Stomach (tissue), 9 donors: ENCODE data around the gene PKIG. TPM values are rescaled to one million over a fixed set of nuclear protein-coding genes. Genes with fewer than 3 reads are reported as not detected.

Experiments used
- DNase-seq, 2 donors: peaks; one replicate each; pipeline versions ENCODE4 v3.0.0 to v3.0.0-alpha.2; 2013 to 2019
- H3K27ac ChIP-seq, 5 donors: fragments of 200-600 bp in 4 of 5; sonication (generic) in 4 of 5; one replicate each; pipeline ENCODE4 v1.5.1; 2013 to 2019; ENCODE audit warnings: mild to moderate bottlenecking in 1 of 5, moderate library complexity in 1 of 5
- H3K27me3 ChIP-seq, 3 donors: fragments of 200-600 bp; sonication (generic); one replicate each; pipeline ENCODE4 v1.5.1; 2017 to 2019; ENCODE audit warnings: mixed run types in 1 of 3
- H3K36me3 ChIP-seq, 4 donors: fragments of 200-600 bp; sonication (generic); 1 replicate in 3 of 4; 2 replicates in 1 of 4; pipeline ENCODE4 v1.5.1; 2016 to 2019
- H3K4me1 ChIP-seq, 4 donors: fragments of 200-600 bp; sonication (generic); one replicate each; pipeline ENCODE4 v1.5.1; 2016 to 2019
- H3K4me3 ChIP-seq, 4 donors: fragments of 200-600 bp; sonication (generic) in 3 of 4; one replicate each; pipeline ENCODE4 v1.5.1; 2016 to 2019; ENCODE audit warnings: mild to moderate bottlenecking in 1 of 4
- H3K9me3 ChIP-seq, 4 donors: fragments of 200-600 bp; sonication (generic); one replicate each; pipeline ENCODE4 v1.5.1; 2016 to 2019
- EP300 ChIP-seq: sonication (generic); formaldehyde crosslinking; IDR thresholded peaks from one replicate; pipeline ENCODE4 v1.6.1; 2017; ENCODE audit warnings: antibody characterized with exemption
- POLR2A ChIP-seq, 4 donors: fragments of 450-650 bp; IDR thresholded peaks; one replicate each; pipeline ENCODE4 v1.6.1; 2016; ENCODE audit warnings: antibody characterized with exemption in 4 of 4, control low read depth in 2 of 4, mild to moderate bottlenecking in 1 of 4, moderate library complexity in 1 of 4
- POLR2AphosphoS5 ChIP-seq, 3 donors: sonication (generic); formaldehyde crosslinking; IDR thresholded peaks; one replicate each; pipeline ENCODE4 v1.6.1; 2016; ENCODE audit warnings: antibody characterized with exemption in 3 of 3
- WGBS, 5 donors: extraction: QIAGEN DNeasy Blood & Tissue Kit in 3 of 5; methylation state at CpG; one replicate each; pipeline versions ENCODE4 v1.1.5 to v1.1.7; 2013 to 2018; 5-methylcytosine and 5-hydroxymethylcytosine counted together
- intact Hi-C: fragments of 100-400 bp; cut with DNase I; formaldehyde crosslinking; loops from one replicate; pipeline ENCODE4 v1.15.1; 2023; ENCODE audit warnings: low total_unique reads
- polyA plus RNA-seq, 3 donors: library from polyadenylated mRNA; stranded (reverse); fragments of 200-250 nt; gene quantifications; one replicate each; pipeline ENCODE4 v1.2.3, GENCODE V29; 2013
- total RNA-seq, 5 donors: library from RNA; depleted of rRNA; stranded (reverse); fragments of >200 nt; gene quantifications; one replicate each; pipeline versions ENCODE4 v1.1.0 to v1.2.3, GENCODE V29; 2014 to 2016
- TF ChIP-seq, protein P1 (sequence below), 7 experiments: fragments of 450-650 bp in 4 of 7; fragments of 200-600 bp in 3 of 7; sonication (generic) in 3 of 7; IDR thresholded peaks; one replicate each; pipeline ENCODE4 v1.5.1; 2016 to 2019; ENCODE audit warnings: antibody characterized with exemption in 7 of 7, control low read depth in 2 of 7, mild to moderate bottlenecking in 1 of 7
- donor health status: healthy with polysubstance abuse.
- donor health status: Bipolar disorder and iron deficiency.
- donor health status: healthy.

The PKIG gene
- total and polyA plus RNA-seq, 8 donors: 17.4 to 124 (median 56.4) TPM

GRCh38 chr20:44666066-44666465 is 83.7 kb downstream of the PKIG start:
- Histone ChIP-seq H3K27me3 (peaks cover 0 to 6% (median 0%) of the 10 kb centered on the region in 3 donors), H3K36me3 (no peaks in the 10 kb centered on the region), H3K4me3 (no peak overlapping the region), H3K4me1 (no peaks in the 10 kb centered on the region), H3K9me3 (no peaks in the 10 kb centered on the region), H3K27ac (no peak overlapping the region)
- DNase-seq: no peak
- WGBS, 5 donors: 75 to 82% (median 77%) methylated on average over 3 of the region's 3 CpGs
- intact Hi-C loops: no loop called here
- TF ChIP-seq POLR2AphosphoS5 (IDR thresholded peaks at IDR 0.05) (no peak), EP300 (no peak), POLR2A (IDR thresholded peaks at IDR 0.05) (no peak)
- TF ChIP-seq, protein P1, sequence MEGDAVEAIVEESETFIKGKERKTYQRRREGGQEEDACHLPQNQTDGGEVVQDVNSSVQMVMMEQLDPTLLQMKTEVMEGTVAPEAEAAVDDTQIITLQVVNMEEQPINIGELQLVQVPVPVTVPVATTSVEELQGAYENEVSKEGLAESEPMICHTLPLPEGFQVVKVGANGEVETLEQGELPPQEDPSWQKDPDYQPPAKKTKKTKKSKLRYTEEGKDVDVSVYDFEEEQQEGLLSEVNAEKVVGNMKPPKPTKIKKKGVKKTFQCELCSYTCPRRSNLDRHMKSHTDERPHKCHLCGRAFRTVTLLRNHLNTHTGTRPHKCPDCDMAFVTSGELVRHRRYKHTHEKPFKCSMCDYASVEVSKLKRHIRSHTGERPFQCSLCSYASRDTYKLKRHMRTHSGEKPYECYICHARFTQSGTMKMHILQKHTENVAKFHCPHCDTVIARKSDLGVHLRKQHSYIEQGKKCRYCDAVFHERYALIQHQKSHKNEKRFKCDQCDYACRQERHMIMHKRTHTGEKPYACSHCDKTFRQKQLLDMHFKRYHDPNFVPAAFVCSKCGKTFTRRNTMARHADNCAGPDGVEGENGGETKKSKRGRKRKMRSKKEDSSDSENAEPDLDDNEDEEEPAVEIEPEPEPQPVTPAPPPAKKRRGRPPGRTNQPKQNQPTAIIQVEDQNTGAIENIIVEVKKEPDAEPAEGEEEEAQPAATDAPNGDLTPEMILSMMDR (IDR thresholded peaks at IDR 0.05): no peak

Other genes with a start within 250 kb of the PKIG start
- gene R3HDML, start 245.5 kb upstream of the PKIG start, total RNA-seq: not detected
- not detected for gene R3HDML, start 245.5 kb upstream of the PKIG start, polyA plus RNA-seq
- gene HNF4A, start 226.9 kb upstream of the PKIG start, total RNA-seq: 10 to 100 TPM; 10.3 to 64.8 (median 33.5) TPM
- gene HNF4A, start 226.9 kb upstream of the PKIG start, polyA plus RNA-seq: 10 to 100 TPM in 1 of 3 donors, 1 to 10 TPM in 2; 1.3 to 18.5 (median 9.2) TPM
- gene TTPAL, start 106.7 kb upstream of the PKIG start, total RNA-seq: 10 to 100 TPM in 1 of 5 donors, 1 to 10 TPM in 4; 3.5 to 18.3 (median 5.8) TPM
- gene TTPAL, start 106.7 kb upstream of the PKIG start, polyA plus RNA-seq: 1 to 10 TPM; 2.1 to 4.2 (median 2.7) TPM
- 100 to 1,000 TPM in 1 of 5 donors, 10 to 100 TPM in 3, 1 to 10 TPM in 1; 9.6 to 109 (median 84.6) TPM for gene SERINC3, start 60.5 kb upstream of the PKIG start, total RNA-seq
- 10 to 100 TPM; 17.4 to 25.0 (median 24.0) TPM for gene SERINC3, start 60.5 kb upstream of the PKIG start, polyA plus RNA-seq
- 100 to 1,000 TPM in 1 of 5 donors, 10 to 100 TPM in 3, 1 to 10 TPM in 1; 2.3 to 165 (median 22.3) TPM for gene ADA, start 69.1 kb downstream of the PKIG start, total RNA-seq
- gene ADA, start 69.1 kb downstream of the PKIG start, polyA plus RNA-seq: 10 to 100 TPM; 27.9 to 81.0 (median 53.1) TPM
- gene CCN5, start 132.8 kb downstream of the PKIG start, total RNA-seq: 100 to 1,000 TPM in 1 of 5 donors, 10 to 100 TPM in 1, not detected in 3; 19.9 to 193 TPM
- gene CCN5, start 132.8 kb downstream of the PKIG start, polyA plus RNA-seq: 1 to 10 TPM; 2.5 to 8.2 (median 3.4) TPM
- 1 to 10 TPM in 3 of 5 donors, not detected in 2; 1.5 to 7.7 (median 4.5) TPM for gene KCNK15, start 163.3 kb downstream of the PKIG start, total RNA-seq
- gene KCNK15, start 163.3 kb downstream of the PKIG start, polyA plus RNA-seq: 1 to 10 TPM in 1 of 3 donors, under 1 TPM in 2; 0.46 to 2.6 (median 0.78) TPM
- 1 to 10 TPM in 3 of 5 donors, not detected in 2; 1.2 to 2.2 (median 1.3) TPM for gene RIMS4, start 228.0 kb downstream of the PKIG start, total RNA-seq
- 1 to 10 TPM in 2 of 3 donors, under 1 TPM in 1; 0.55 to 1.8 (median 1.7) TPM for gene RIMS4, start 228.0 kb downstream of the PKIG start, polyA plus RNA-seq